NT2/D1 (cell line): ENCODE data around the gene COX8A.

Source experiments
- YY1 ChIP-seq: IDR thresholded peaks from 2 replicates; pipeline ENCODE4 v1.6.1; 2011; ENCODE audit not compliant: insufficient read length, insufficient read depth
- ZNF274 ChIP-seq: IDR thresholded peaks from 2 replicates; pipeline ENCODE4 v1.6.1; 2011; ENCODE audit warnings: mild to moderate bottlenecking, low read depth, low read length

DNA sequence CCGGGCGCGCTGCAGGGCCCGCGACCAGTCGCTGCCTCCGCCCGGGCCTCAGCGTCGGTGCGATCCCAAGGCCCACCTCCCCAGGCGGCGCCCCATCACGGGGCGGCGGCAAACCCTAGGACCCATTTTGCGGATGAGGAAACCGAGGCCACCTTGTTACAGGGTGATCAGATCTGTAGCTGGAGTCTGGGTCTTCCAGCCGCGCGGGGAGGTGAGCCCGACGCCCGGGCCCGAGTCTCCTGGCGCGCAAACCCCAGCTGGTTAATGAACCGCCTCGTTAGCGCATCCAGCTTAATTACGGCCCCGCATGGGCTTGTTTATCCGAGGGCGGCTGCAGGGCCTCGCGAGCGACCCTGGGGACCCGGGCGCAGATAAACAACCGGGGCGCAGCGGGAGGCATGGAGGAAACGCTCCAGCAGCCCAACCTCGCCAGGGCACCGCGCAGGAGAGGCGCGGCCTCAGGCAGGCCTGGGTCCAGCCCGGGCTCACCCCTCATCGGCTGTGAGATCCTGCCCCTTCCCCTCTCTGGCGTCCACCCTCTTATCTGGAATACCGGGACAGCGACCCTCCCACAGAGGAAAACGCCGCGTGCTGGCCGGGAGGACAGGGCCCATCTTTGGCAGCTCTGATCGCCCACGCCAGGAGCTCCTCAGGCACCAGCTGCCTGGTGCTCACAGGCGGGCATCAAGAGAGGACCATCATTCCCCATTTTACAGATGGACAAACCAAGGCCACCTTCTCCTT lies 26.5 kb downstream of the COX8A start:
- TF ChIP-seq ZNF274 (no peak), YY1 (no peak)
